Measurements from ENCODE around the gene ZXDC. TPM values are rescaled to one million over a fixed set of nuclear protein-coding genes. Genes with fewer than 3 reads are reported as not detected.
A peak's percentile ranks its signal among the peaks of the same experiment; 100 is the strongest.

ZXDC gene
- total RNA-seq, 2 donors from 2014 or later: 30.5 to 31.6 TPM

- no peaks in the 10 kb centered on the region for H3K9me3 ChIP-seq (ENCODE audit: control insufficient read depth, low read length)
- WGBS, 2 experiments (ENCODE audit: insufficient coverage in 1 of 2, insufficient read length in 1 of 2): 21 to 24% methylated on average over 13 to 31 of the region's 31 CpGs
Observed at GRCh38 chr3:126524429-126524988, 48.8 kb upstream of the ZXDC start.

DNA sequence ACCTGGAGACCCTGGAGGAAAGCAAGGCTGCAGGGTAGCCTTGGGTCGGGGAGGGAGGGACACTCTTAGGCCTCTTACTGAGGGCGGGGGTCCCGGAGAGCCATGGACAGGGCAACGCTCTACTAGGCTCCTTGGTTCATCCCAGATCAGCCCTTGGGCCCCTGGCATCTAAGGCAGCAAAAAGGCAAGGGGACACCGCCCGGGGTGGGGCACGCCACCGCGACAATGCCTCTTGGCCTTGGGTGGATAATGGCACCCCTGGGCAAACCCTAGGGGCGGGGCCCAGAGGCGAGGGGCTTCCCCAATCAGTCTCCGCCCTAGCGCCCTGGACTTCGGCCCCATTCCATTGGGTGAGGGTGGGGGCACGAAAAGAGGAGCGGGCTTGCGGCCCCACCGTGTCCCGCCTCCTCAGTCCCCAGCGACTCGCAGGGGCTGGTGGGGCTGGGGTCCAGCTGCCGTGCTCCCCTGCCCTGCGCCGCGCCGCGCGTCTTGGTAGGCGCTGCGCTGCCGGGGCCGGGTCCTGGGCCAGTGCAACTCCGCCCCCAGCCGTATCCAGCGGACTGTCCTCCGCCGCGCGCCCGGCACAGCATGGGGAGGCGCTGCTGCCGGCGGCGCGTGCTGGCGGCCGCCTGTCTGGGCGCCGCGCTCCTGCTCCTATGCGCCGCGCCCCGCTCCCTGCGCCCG is 48.2 kb upstream of the ZXDC start, which contains the start of gene CHST13:
Gene CHST13 (plus strand): TSS at position 411 of the 684 bp plus-strand sequence. CDS start 178 bp downstream, at position 589.
- H3K27ac ChIP-seq (ENCODE audit: low read depth, low read length): no peak within 1 kb of the TSS
- Mint-ChIP-seq H3K4me3 (peak within 1 kb of the TSS; percentile 59), H3K27ac (no peak within 1 kb of the TSS), H3K27me3 (ENCODE audit: insufficient read depth) (peaks cover 31% of the 10 kb centered on the region), H3K36me3 (ENCODE audit: low read depth) (no peaks in the 10 kb centered on the region), H3K9me3 (no peaks in the 10 kb centered on the region), H3K4me1 (peaks cover 6% of the 10 kb centered on the region)
- H3K4me1 ChIP-seq (ENCODE audit: control insufficient read depth, insufficient read depth, low read length): no peaks in the 10 kb centered on the region
- H3K9me3 ChIP-seq (ENCODE audit: control insufficient read depth, low read length): no peaks in the 10 kb centered on the region
- 10 to 16% methylated on average over 26 to 56 of the region's 56 CpGs for WGBS, 2 experiments (ENCODE audit: insufficient coverage in 1 of 2, insufficient read length in 1 of 2)
- peaks cover 27% of the 10 kb centered on the region for H3K27me3 ChIP-seq (ENCODE audit: control insufficient read depth, insufficient read depth, low read length, poor library complexity, severe bottlenecking)
- peak within 1 kb of the TSS; percentile 72 for H3K4me3 ChIP-seq (ENCODE audit: low read length)
- peak; percentile 88 for DNase-seq
- H3K36me3 ChIP-seq (ENCODE audit: control insufficient read depth, insufficient read depth, low read length): no peaks in the 10 kb centered on the region
- H3K9ac ChIP-seq (ENCODE audit: extremely low read depth, low read length, poor library complexity, severe bottlenecking): no peak within 1 kb of the TSS
- TF ChIP-seq CTCF (conservative IDR thresholded peaks at IDR 0.05): peak; percentile 10

More at GRCh38 chr3:126524429-126524988, 48.8 kb upstream of the ZXDC start:
- Histone ChIP-seq H3K4me3 (ENCODE audit: low read length) (peak overlapping the region; percentile 72), H3K27me3 (ENCODE audit: control insufficient read depth, insufficient read depth, low read length, poor library complexity, severe bottlenecking) (peaks cover 27% of the 10 kb centered on the region), H3K27ac (ENCODE audit: low read depth, low read length) (no peak overlapping the region), H3K9ac (ENCODE audit: extremely low read depth, low read length, poor library complexity, severe bottlenecking) (no peak overlapping the region), H3K4me1 (ENCODE audit: control insufficient read depth, insufficient read depth, low read length) (no peaks in the 10 kb centered on the region), H3K36me3 (ENCODE audit: control insufficient read depth, insufficient read depth, low read length) (no peaks in the 10 kb centered on the region)
- peaks cover 31% of the 10 kb centered on the region for H3K27me3 Mint-ChIP-seq (ENCODE audit: insufficient read depth)
- H3K27ac Mint-ChIP-seq: no peak overlapping the region
- H3K4me1 Mint-ChIP-seq: peaks cover 2% of the 10 kb centered on the region
- DNase-seq: no peak
- TF ChIP-seq CTCF (conservative IDR thresholded peaks at IDR 0.05): no peak
- H3K36me3 Mint-ChIP-seq (ENCODE audit: low read depth): no peaks in the 10 kb centered on the region
- no peaks in the 10 kb centered on the region for H3K9me3 Mint-ChIP-seq
- peak overlapping the region; percentile 59 for H3K4me3 Mint-ChIP-seq

- Mint-ChIP-seq H3K4me3 (no peak overlapping the region), H3K27ac (no peak overlapping the region), H3K9me3 (no peaks in the 10 kb centered on the region), H3K36me3 (ENCODE audit: low read depth) (no peaks in the 10 kb centered on the region), H3K4me1 (peaks cover 11% of the 10 kb centered on the region), H3K27me3 (ENCODE audit: insufficient read depth) (peaks cover 31% of the 10 kb centered on the region)
- no peaks in the 10 kb centered on the region for H3K9me3 ChIP-seq (ENCODE audit: control insufficient read depth, low read length)
- peak; percentile 90 for DNase-seq
- peaks cover 7% of the 10 kb centered on the region for H3K4me1 ChIP-seq (ENCODE audit: control insufficient read depth, insufficient read depth, low read length)
- WGBS, 2 experiments (ENCODE audit: insufficient coverage in 1 of 2, insufficient read length in 1 of 2): 10% methylated on average over 6 of the region's 6 CpGs; no CpG with 5 or more reads in 1 of the 2 experiments
- no peak overlapping the region for H3K9ac ChIP-seq (ENCODE audit: extremely low read depth, low read length, poor library complexity, severe bottlenecking)
- TF ChIP-seq CTCF (conservative IDR thresholded peaks at IDR 0.05): peak; percentile 95
- H3K27ac ChIP-seq (ENCODE audit: low read depth, low read length): no peak overlapping the region
- H3K4me3 ChIP-seq (ENCODE audit: low read length): no peak overlapping the region
- no peaks in the 10 kb centered on the region for H3K36me3 ChIP-seq (ENCODE audit: control insufficient read depth, insufficient read depth, low read length)
- peaks cover 27% of the 10 kb centered on the region for H3K27me3 ChIP-seq (ENCODE audit: control insufficient read depth, insufficient read depth, low read length, poor library complexity, severe bottlenecking)
Observed at GRCh38 chr3:126522363-126522788, 46.7 kb upstream of the ZXDC start.
